GM12878 (cell line): ENCODE measurements around the gene DIAPH2.

Source experiments
- CREM ChIP-seq: IDR thresholded peaks from 2 replicates; pipeline ENCODE4 v1.6.1; 2014; ENCODE audit warnings: antibody characterized with exemption, low read depth
- CTCF ChIP-seq, 3 experiments: IDR thresholded peaks in 2 of 3; conservative IDR thresholded peaks in 1 of 3; 2 replicates each; pipeline ENCODE4 v1.5.1; 2011; ENCODE audit warnings: low read depth in 3 of 3, low read length in 3 of 3, mild to moderate bottlenecking in 3 of 3, control low read depth in 2 of 3, moderate library complexity in 2 of 3, inconsistent platforms in 1 of 3, mixed read lengths in 1 of 3; ENCODE audit not compliant: control insufficient read depth in 2 of 3, insufficient read depth in 1 of 3; ENCODE audit errors: extremely low read depth in 1 of 3
- EZH2 ChIP-seq: IDR thresholded peaks from 2 replicates; pipeline ENCODE4 v1.6.1; 2012; ENCODE audit warnings: low read depth, mild to moderate bottlenecking, control low read depth, inconsistent platforms, low read length, borderline replicate concordance; ENCODE audit not compliant: control insufficient read depth
- RAD21 ChIP-seq: IDR thresholded peaks from 2 replicates; pipeline ENCODE4 v1.6.1; 2011; ENCODE audit warnings: mild to moderate bottlenecking, low read depth, low read length, moderate library complexity; ENCODE audit not compliant: insufficient read depth
- TF ChIP-seq, protein P1 (sequence below): fragments of 450-650 bp; IDR thresholded peaks from 2 replicates; pipeline ENCODE4 v1.6.1; 2018; ENCODE audit warnings: mild to moderate bottlenecking, low read depth, moderate library complexity; ENCODE audit not compliant: partially characterized antibody

- TF ChIP-seq, protein P1, sequence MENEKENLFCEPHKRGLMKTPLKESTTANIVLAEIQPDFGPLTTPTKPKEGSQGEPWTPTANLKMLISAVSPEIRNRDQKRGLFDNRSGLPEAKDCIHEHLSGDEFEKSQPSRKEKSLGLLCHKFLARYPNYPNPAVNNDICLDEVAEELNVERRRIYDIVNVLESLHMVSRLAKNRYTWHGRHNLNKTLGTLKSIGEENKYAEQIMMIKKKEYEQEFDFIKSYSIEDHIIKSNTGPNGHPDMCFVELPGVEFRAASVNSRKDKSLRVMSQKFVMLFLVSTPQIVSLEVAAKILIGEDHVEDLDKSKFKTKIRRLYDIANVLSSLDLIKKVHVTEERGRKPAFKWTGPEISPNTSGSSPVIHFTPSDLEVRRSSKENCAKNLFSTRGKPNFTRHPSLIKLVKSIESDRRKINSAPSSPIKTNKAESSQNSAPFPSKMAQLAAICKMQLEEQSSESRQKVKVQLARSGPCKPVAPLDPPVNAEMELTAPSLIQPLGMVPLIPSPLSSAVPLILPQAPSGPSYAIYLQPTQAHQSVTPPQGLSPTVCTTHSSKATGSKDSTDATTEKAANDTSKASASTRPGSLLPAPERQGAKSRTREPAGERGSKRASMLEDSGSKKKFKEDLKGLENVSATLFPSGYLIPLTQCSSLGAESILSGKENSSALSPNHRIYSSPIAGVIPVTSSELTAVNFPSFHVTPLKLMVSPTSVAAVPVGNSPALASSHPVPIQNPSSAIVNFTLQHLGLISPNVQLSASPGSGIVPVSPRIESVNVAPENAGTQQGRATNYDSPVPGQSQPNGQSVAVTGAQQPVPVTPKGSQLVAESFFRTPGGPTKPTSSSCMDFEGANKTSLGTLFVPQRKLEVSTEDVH, result no peak
- TF ChIP-seq CREM (no peak), CTCF (IDR thresholded peaks at IDR 0.05 in 2 of 3, conservative IDR thresholded peaks at IDR 0.05 in 1 of 3; ENCODE audit: control insufficient read depth in 2 of 3, extremely low read depth in 1 of 3, insufficient read depth in 1 of 3, low read depth in 3 of 3, low read length in 3 of 3) (no peak), EZH2 (no peak), RAD21 (no peak)
Measured at GRCh38 chrX:97380200-97380599, 695.6 kb downstream of the DIAPH2 start.
